Stomach (tissue), 19 donors: ENCODE measurements around the gene FTHL17. TPM values are rescaled to one million over a fixed set of nuclear protein-coding genes. Genes with fewer than 3 reads are reported as not detected.

ENCODE experiments used
- DNase-seq, 2 donors: peaks; one replicate each; pipeline versions ENCODE4 v3.0.0 to v3.0.0-alpha.2; 2013 to 2019
- H3K27ac ChIP-seq, 5 donors: fragments of 200-600 bp in 4 of 5; sonication (generic) in 4 of 5; one replicate each; pipeline ENCODE4 v1.5.1; 2013 to 2019; ENCODE audit warnings: mild to moderate bottlenecking in 1 of 5, moderate library complexity in 1 of 5
- H3K27me3 ChIP-seq, 3 donors: fragments of 200-600 bp; sonication (generic); one replicate each; pipeline ENCODE4 v1.5.1; 2017 to 2019; ENCODE audit warnings: mixed run types in 1 of 3
- H3K36me3 ChIP-seq, 4 donors: fragments of 200-600 bp; sonication (generic); 1 replicate in 3 of 4; 2 replicates in 1 of 4; pipeline ENCODE4 v1.5.1; 2016 to 2019
- H3K4me1 ChIP-seq, 4 donors: fragments of 200-600 bp; sonication (generic); one replicate each; pipeline ENCODE4 v1.5.1; 2016 to 2019
- H3K4me3 ChIP-seq, 4 donors: fragments of 200-600 bp; sonication (generic) in 3 of 4; one replicate each; pipeline ENCODE4 v1.5.1; 2016 to 2019; ENCODE audit warnings: mild to moderate bottlenecking in 1 of 4
- H3K9me3 ChIP-seq, 4 donors: fragments of 200-600 bp; sonication (generic); one replicate each; pipeline ENCODE4 v1.5.1; 2016 to 2019
- EP300 ChIP-seq: sonication (generic); formaldehyde crosslinking; IDR thresholded peaks from one replicate; pipeline ENCODE4 v1.6.1; 2017; ENCODE audit warnings: antibody characterized with exemption
- POLR2A ChIP-seq, 4 donors: fragments of 450-650 bp; IDR thresholded peaks; one replicate each; pipeline ENCODE4 v1.6.1; 2016; ENCODE audit warnings: antibody characterized with exemption in 4 of 4, control low read depth in 2 of 4, mild to moderate bottlenecking in 1 of 4, moderate library complexity in 1 of 4
- POLR2AphosphoS5 ChIP-seq, 3 donors: sonication (generic); formaldehyde crosslinking; IDR thresholded peaks; one replicate each; pipeline ENCODE4 v1.6.1; 2016; ENCODE audit warnings: antibody characterized with exemption in 3 of 3
- WGBS, 5 donors: extraction: QIAGEN DNeasy Blood & Tissue Kit in 3 of 5; methylation state at CpG; one replicate each; pipeline versions ENCODE4 v1.1.5 to v1.1.7; 2013 to 2018; 5-methylcytosine and 5-hydroxymethylcytosine counted together
- intact Hi-C: fragments of 100-400 bp; cut with DNase I; formaldehyde crosslinking; loops from one replicate; pipeline ENCODE4 v1.15.1; 2023; ENCODE audit warnings: low total_unique reads
- long read RNA-seq, 10 donors: transcript quantifications; one replicate each; lab custom pipeline, GENCODE V29; 2026
- polyA plus RNA-seq, 3 donors: library from polyadenylated mRNA; stranded (reverse); fragments of 200-250 nt; gene quantifications; one replicate each; pipeline ENCODE4 v1.2.3, GENCODE V29; 2013
- total RNA-seq, 5 donors: library from RNA; depleted of rRNA; stranded (reverse); fragments of >200 nt; gene quantifications; one replicate each; pipeline versions ENCODE4 v1.1.0 to v1.2.3, GENCODE V29; 2014 to 2016
- TF ChIP-seq, protein P1 (sequence below), 7 experiments: fragments of 450-650 bp in 4 of 7; fragments of 200-600 bp in 3 of 7; sonication (generic) in 3 of 7; IDR thresholded peaks; one replicate each; pipeline ENCODE4 v1.5.1; 2016 to 2019; ENCODE audit warnings: antibody characterized with exemption in 7 of 7, control low read depth in 2 of 7, mild to moderate bottlenecking in 1 of 7
- donor health status: healthy with polysubstance abuse.
- donor health status: Bipolar disorder and iron deficiency.
- donor health status: healthy.

Gene FTHL17
- total RNA-seq (not detected), polyA plus RNA-seq (not detected)
- long read RNA-seq, donor 1 = 0 reads
- long read RNA-seq, donor 2 = 0 reads
- long read RNA-seq, donor 3 = 0 reads
- long read RNA-seq, donor 4 = 0 reads
- long read RNA-seq, donor 5 = 0 reads
- long read RNA-seq, donor 6 = 0 reads
- long read RNA-seq, donor 7 = 0 reads
- long read RNA-seq, donor 8 = 0 reads
- long read RNA-seq, donor 9 = 0 reads
- long read RNA-seq, donor 10 = 0 reads

DNA sequence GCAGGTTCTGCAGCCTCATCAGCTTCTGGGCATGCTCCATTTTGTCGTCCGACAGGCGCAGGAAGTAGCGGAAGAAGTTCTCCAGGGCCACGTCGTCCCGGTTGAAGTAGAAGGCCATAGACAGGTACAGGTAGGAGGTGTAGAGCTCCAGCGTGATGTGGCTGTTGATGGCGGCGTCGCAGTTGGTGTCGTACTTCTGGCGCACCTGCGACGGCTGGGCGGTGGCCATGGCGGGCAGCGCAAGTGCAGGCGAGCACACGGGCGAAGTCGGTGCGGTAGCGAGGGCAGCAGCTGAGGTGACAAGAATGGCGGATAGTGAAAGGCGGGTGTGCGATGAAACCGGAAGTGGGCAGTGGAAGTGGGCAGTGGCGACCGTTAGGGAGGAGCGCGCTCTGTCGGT lies at the start of gene FTHL17:
TSS of gene FTHL17 (minus strand) at position 317 of the 400 bp plus-strand sequence. CDS start at position 229, 88 bp downstream.
- H3K27ac ChIP-seq = no peak within 1 kb of the TSS
- H3K9me3 ChIP-seq = peaks cover 0 to 23% (median 10%) of the 10 kb centered on the region in 4 donors
- no peak within 1 kb of the TSS for H3K4me3 ChIP-seq
- H3K4me1 ChIP-seq = no peaks in the 10 kb centered on the region
- no peak for TF ChIP-seq POLR2AphosphoS5 (IDR thresholded peaks at IDR 0.05)
- TF ChIP-seq EP300 = no peak
- no peak for TF ChIP-seq POLR2A (IDR thresholded peaks at IDR 0.05)
- TF ChIP-seq, protein P1, sequence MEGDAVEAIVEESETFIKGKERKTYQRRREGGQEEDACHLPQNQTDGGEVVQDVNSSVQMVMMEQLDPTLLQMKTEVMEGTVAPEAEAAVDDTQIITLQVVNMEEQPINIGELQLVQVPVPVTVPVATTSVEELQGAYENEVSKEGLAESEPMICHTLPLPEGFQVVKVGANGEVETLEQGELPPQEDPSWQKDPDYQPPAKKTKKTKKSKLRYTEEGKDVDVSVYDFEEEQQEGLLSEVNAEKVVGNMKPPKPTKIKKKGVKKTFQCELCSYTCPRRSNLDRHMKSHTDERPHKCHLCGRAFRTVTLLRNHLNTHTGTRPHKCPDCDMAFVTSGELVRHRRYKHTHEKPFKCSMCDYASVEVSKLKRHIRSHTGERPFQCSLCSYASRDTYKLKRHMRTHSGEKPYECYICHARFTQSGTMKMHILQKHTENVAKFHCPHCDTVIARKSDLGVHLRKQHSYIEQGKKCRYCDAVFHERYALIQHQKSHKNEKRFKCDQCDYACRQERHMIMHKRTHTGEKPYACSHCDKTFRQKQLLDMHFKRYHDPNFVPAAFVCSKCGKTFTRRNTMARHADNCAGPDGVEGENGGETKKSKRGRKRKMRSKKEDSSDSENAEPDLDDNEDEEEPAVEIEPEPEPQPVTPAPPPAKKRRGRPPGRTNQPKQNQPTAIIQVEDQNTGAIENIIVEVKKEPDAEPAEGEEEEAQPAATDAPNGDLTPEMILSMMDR (IDR thresholded peaks at IDR 0.05) = no peak
- no peaks in the 10 kb centered on the region for H3K27me3 ChIP-seq
- WGBS, 5 donors = 91 to 99% (median 97%) methylated on average over 23 to 33 of the region's 33 CpGs
- DNase-seq = no peak
- intact Hi-C loops = no loop called here
- H3K36me3 ChIP-seq = no peaks in the 10 kb centered on the region

DNA sequence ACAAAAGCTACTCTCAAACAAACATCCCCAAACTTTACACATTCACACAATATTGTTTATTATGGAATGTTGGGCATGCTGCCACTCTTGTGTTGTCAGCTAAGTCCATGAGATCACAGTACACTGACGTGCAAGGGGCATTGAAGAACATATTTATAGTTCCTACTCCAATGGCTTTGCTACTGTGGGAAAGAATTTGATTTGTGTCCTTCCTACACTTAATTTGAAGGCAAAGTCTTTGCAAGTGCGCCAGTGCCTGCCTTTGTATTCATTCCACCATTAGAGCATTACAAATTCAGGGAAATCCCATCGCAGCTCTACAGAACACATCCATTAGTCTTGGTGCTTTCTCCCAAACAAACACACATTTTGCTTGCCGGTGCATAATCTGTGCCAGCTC lies 45.4 kb upstream of the FTHL17 start:
- peaks cover 0 to 4% (median 0%) of the 10 kb centered on the region in 4 donors for H3K4me1 ChIP-seq
- no peak overlapping the region for H3K4me3 ChIP-seq
- DNase-seq = peak in 1 of 2 donors; percentile 9
- intact Hi-C loops = no loop called here
- H3K27ac ChIP-seq = no peak overlapping the region
- WGBS, 5 donors = 43 to 75% (median 66%) methylated on average over 4 of the region's 4 CpGs
- no peaks in the 10 kb centered on the region for H3K36me3 ChIP-seq
- TF ChIP-seq, protein P1 (IDR thresholded peaks at IDR 0.05) = no peak
- TF ChIP-seq POLR2AphosphoS5 (IDR thresholded peaks at IDR 0.05) (no peak), EP300 (no peak), POLR2A (IDR thresholded peaks at IDR 0.05) (no peak)
- no peaks in the 10 kb centered on the region for H3K9me3 ChIP-seq
- H3K27me3 ChIP-seq = no peaks in the 10 kb centered on the region

DNA sequence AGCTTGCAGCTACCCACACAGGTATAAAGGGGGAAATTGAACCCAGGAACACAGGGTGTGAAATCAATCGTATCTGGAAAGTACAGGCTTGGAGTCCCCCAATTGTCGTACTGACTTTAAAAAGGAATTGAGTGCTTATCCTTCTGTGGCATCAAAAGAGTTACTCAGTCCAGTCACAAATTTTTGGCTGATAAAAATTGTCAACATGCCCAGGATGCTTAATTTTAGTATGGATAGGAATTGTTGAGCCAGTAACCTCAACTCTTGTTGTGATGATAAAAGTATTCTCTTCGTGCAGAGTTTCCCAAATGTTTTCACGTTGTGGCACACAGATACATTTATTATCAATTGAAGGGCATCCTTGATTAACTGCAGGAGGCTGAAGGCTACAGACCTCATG lies 43.6 kb upstream of the FTHL17 start:
- WGBS, 5 donors = 44 to 69% (median 63%) methylated on average over 4 of the region's 4 CpGs
- no peaks in the 10 kb centered on the region for H3K27me3 ChIP-seq
- H3K4me3 ChIP-seq = no peak overlapping the region
- H3K36me3 ChIP-seq = no peaks in the 10 kb centered on the region
- TF ChIP-seq POLR2A (IDR thresholded peaks at IDR 0.05) (no peak), EP300 (no peak), POLR2AphosphoS5 (IDR thresholded peaks at IDR 0.05) (no peak)
- TF ChIP-seq, protein P1 (IDR thresholded peaks at IDR 0.05) = no peak
- intact Hi-C loops = no loop called here
- no peak for DNase-seq
- peaks cover 0 to 4% (median 0%) of the 10 kb centered on the region in 4 donors for H3K4me1 ChIP-seq
- H3K9me3 ChIP-seq = no peaks in the 10 kb centered on the region
- H3K27ac ChIP-seq = no peak overlapping the region

DNA sequence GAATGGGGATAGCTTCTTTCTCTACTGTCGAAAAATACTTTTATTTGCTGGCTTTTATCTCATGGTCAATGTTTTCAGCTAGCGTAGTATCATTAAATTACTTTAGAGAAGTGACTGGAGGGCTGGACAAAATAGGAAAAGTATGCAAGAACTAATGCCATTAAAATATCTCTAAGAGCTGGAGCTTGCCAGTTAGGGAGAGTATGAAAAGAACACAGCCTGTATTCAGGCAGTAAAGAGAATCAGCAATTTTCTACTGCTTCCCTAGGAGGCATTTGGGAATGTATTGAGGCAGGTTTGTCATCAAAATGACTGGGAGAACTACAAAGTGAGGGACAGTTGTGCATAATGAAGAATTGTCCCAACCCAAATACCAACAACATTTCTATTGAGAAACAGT lies 43.0 kb upstream of the FTHL17 start:
- Histone ChIP-seq H3K36me3 (no peaks in the 10 kb centered on the region), H3K9me3 (no peaks in the 10 kb centered on the region), H3K4me3 (no peak overlapping the region), H3K4me1 (peaks cover 0 to 4% (median 0%) of the 10 kb centered on the region in 4 donors), H3K27me3 (no peaks in the 10 kb centered on the region), H3K27ac (no peak overlapping the region)
- TF ChIP-seq POLR2AphosphoS5 (IDR thresholded peaks at IDR 0.05) = no peak
- TF ChIP-seq, protein P1 (IDR thresholded peaks at IDR 0.05) = no peak
- TF ChIP-seq POLR2A (IDR thresholded peaks at IDR 0.05) = no peak
- TF ChIP-seq EP300 = no peak
- 53 to 75% (median 67%) methylated on average over 2 of the region's 2 CpGs for WGBS, 5 donors
- intact Hi-C loops = no loop called here
- DNase-seq = no peak
